HG02973 (cell line): ENCODE data around the gene ERO1B.

Experiments used
- ATAC-seq: cut with Tn5 transposase; IDR thresholded peaks from one replicate; pipeline ENCODE4 v1.9.1; 2021; ENCODE audit warnings: moderate library complexity; ENCODE audit not compliant: unreplicated experiment

ERO1B gene

GRCh38 chr1:236253918-236254637 is 27.7 kb downstream of the ERO1B start:
- no peak for ATAC-seq

- no peak for ATAC-seq
Measured at GRCh38 chr1:236253119-236253518, 28.6 kb downstream of the ERO1B start.

- no peak for ATAC-seq
Measured at GRCh38 chr1:236251587-236251986, 30.2 kb downstream of the ERO1B start.

GRCh38 chr1:236247286-236247685 is 34.5 kb downstream of the ERO1B start:
- no peak for ATAC-seq

- ATAC-seq, result no peak
Measured at GRCh38 chr1:236242568-236242967, 39.2 kb downstream of the ERO1B start.

GRCh38 chr1:236240675-236241074 is 41.1 kb downstream of the ERO1B start:
- no peak for ATAC-seq

- ATAC-seq, result no peak
Measured at GRCh38 chr1:236239092-236239585, 42.6 kb downstream of the ERO1B start.

GRCh38 chr1:236235116-236235515 is 46.6 kb downstream of the ERO1B start:
- ATAC-seq, result no peak

GRCh38 chr1:236228411-236228810 is 53.3 kb downstream of the ERO1B start:
- no peak for ATAC-seq

GRCh38 chr1:236222632-236223031 is 59.1 kb downstream of the ERO1B start:
- ATAC-seq, result no peak

- ATAC-seq, result no peak
Measured at GRCh38 chr1:236220473-236220872, 61.3 kb downstream of the ERO1B start.

- ATAC-seq, result no peak
Measured at GRCh38 chr1:236214761-236215160, 67.0 kb downstream of the ERO1B start.

GRCh38 chr1:236213534-236213933 is 68.2 kb downstream of the ERO1B start:
- ATAC-seq, result no peak

- ATAC-seq, result no peak
Measured at GRCh38 chr1:236211815-236212214, 69.9 kb downstream of the ERO1B start.

GRCh38 chr1:236209713-236210112 is 72.0 kb downstream of the ERO1B start:
- ATAC-seq, result no peak

GRCh38 chr1:236209185-236209584 is 72.6 kb downstream of the ERO1B start:
- ATAC-seq, result no peak

- no peak for ATAC-seq
Measured at GRCh38 chr1:236207569-236207968, 74.2 kb downstream of the ERO1B start.

- ATAC-seq, result no peak
Measured at GRCh38 chr1:236207121-236207520, 74.6 kb downstream of the ERO1B start.

GRCh38 chr1:236206548-236206947 is 75.2 kb downstream of the ERO1B start:
- ATAC-seq, result no peak

- ATAC-seq, result no peak
Measured at GRCh38 chr1:236204656-236205055, 77.1 kb downstream of the ERO1B start.

GRCh38 chr1:236204039-236204438 is 77.7 kb downstream of the ERO1B start:
- no peak for ATAC-seq

- ATAC-seq, result no peak
Measured at GRCh38 chr1:236201786-236202185, 80.0 kb downstream of the ERO1B start.

GRCh38 chr1:236200925-236201324 is 80.8 kb downstream of the ERO1B start:
- no peak for ATAC-seq
